ENCODE measurements around the gene SH2D4B.

SH2D4B gene

GRCh38 chr10:80630324-80630723 lies 92.6 kb downstream of the SH2D4B start:
- no peak for DNase-seq

GRCh38 chr10:80632742-80633141 lies 95.0 kb downstream of the SH2D4B start:
- no peak for DNase-seq

- DNase-seq = no peak
Observed at GRCh38 chr10:80633383-80633860, 95.7 kb downstream of the SH2D4B start.

GRCh38 chr10:80633910-80634309 lies 96.2 kb downstream of the SH2D4B start:
- no peak for DNase-seq

GRCh38 chr10:80642661-80643060 lies 105.0 kb downstream of the SH2D4B start:
- DNase-seq = no peak

GRCh38 chr10:80646366-80646765 lies 108.7 kb downstream of the SH2D4B start:
- no peak for DNase-seq

- no peak for DNase-seq
Observed at GRCh38 chr10:80647173-80647833, 109.6 kb downstream of the SH2D4B start.

- DNase-seq = no peak
Observed at GRCh38 chr10:80648106-80648505, 110.4 kb downstream of the SH2D4B start.

GRCh38 chr10:80649183-80649582 lies 111.5 kb downstream of the SH2D4B start:
- no peak for DNase-seq

- no peak for DNase-seq
Observed at GRCh38 chr10:80655898-80656297, 118.2 kb downstream of the SH2D4B start.

GRCh38 chr10:80658068-80658467 lies 120.4 kb downstream of the SH2D4B start:
- no peak for DNase-seq

GRCh38 chr10:80659289-80659688 lies 121.6 kb downstream of the SH2D4B start:
- no peak for DNase-seq

GRCh38 chr10:80660266-80660665 lies 122.6 kb downstream of the SH2D4B start:
- DNase-seq = no peak

- DNase-seq = peak in 6 of 51 donors; percentile 2 to 29 (median 8)
Observed at GRCh38 chr10:80660736-80661135, 123.0 kb downstream of the SH2D4B start.

GRCh38 chr10:80661526-80661925 lies 123.8 kb downstream of the SH2D4B start:
- no peak for DNase-seq

GRCh38 chr10:80662429-80663261 lies 124.9 kb downstream of the SH2D4B start:
- peak in 50 of 51 donors; percentile 19 to 89 (median 64) for DNase-seq

- peak in 46 of 51 donors; percentile 6 to 84 (median 54) for DNase-seq
Observed at GRCh38 chr10:80664071-80664680, 126.5 kb downstream of the SH2D4B start.

GRCh38 chr10:80669485-80669884 lies 131.8 kb downstream of the SH2D4B start:
- DNase-seq = no peak

- DNase-seq = no peak
Observed at GRCh38 chr10:80670774-80671173, 133.1 kb downstream of the SH2D4B start.

GRCh38 chr10:80671847-80672246 lies 134.1 kb downstream of the SH2D4B start:
- DNase-seq = no peak

GRCh38 chr10:80672613-80673012 lies 134.9 kb downstream of the SH2D4B start:
- no peak for DNase-seq

GRCh38 chr10:80674809-80675208 lies 137.1 kb downstream of the SH2D4B start:
- DNase-seq = no peak

Data from hypothalamus (tissue), 51 donors.